ENCODE data around the gene NHLH1.

NHLH1 gene

DNA sequence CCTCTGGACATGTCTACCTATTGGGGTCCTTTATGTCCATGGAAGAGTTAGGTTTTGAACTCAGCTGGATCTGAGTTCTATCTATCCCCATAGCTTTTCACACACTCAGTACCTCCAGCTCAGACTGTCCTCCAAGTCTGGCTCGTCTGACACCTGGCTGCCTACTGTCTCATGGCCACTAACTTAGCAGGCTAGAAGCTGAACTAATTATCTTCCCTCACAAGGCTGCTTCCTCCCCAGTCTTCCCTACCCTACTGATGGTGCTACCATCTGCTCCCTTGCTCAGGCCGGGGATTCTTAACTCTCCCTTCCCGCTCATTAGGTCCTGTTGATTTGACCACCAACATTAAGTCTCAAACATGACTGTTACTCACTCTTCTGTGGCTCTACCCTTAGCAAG is 46.8 kb downstream of the NHLH1 start:
- DNase-seq = no peak

DNA sequence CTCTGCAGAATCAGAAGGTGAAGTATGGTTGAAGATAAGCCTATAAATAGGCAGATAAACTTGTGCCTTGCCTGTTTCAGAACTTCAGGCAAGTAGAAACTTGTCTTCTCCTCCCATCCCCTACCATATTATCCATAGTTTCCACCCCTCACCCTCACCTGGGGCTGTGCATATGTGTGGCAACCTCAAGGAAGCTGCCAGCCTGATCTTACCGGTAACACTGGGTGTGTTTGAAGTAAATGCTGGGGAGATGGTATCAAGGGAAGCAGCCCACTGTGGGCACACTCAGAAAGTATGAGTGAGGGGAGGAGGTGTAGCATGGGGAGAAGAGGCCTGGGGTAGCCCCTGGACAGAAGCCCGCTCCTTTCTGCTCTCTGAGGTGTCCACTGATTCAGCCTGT is 48.0 kb downstream of the NHLH1 start:
- DNase-seq = no peak

DNA sequence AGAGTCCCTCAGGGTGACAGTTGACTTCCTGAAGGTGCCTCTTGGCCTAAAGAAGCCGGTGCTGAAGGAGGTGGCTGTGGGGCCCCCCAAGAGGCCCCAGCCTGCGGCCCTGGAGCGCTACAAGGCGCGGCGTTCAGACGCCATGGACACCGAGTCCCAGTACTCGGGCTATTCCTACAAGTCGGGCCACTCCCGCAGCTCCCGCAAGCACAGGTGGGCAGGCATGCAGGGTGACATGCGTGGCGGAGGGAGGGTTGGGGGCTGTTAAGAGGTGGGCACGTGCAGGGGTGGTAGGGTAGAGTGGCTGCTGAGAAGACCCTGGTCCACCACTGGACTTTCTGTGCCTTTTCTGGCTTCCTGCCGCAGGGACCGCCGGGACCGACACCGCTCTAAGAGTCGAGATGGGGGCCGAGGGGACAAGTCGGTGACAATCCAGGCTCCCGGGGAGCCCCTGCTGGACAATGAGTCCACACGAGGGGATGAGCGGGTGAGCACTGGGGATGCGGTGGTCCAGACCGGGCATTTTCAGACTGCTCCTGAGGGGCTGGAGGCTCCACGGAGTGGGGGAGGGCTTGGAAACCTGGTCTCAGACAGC is 48.9 kb downstream of the NHLH1 start:
- no peak for DNase-seq

DNA sequence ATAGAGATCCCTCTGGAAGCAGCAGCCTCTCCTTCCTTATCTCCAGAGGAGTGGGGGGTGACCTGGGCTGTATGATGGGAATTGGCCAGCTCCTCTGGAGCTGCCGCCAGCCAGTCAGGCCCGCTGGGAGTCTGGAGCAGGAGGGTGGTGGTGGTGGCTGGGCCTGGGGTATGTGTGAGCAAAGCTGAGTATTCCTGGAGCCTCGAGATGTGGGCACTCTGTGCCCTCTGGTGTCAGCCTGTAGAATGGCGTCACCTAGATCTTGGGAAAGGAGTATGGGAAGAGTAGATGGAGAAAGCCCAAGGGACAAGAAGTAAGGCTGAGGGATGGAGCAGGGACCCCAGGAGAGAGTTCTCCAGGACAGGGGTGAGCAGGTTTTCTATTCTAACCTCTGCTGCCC is 49.5 kb downstream of the NHLH1 start:
- no peak for DNase-seq

DNA sequence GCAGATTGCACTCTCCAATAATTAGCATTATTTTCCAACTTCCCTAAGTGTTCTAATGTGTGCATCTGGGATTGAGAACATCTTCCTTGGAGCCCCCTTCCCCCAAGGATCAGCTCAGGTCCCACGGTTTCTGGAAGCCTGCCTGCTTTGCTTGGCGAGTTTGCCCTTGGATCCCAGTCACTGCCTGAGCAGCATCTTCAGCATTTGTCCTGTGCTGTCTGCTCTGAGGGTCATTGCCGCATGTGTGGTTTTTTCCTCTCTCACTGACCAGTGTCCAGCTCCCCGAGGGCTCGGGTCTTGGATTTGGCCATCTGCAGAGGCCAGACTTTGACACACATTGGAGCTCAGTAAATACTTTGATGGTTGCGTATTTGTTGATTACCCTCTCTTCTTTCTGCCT is 51.6 kb downstream of the NHLH1 start:
- no peak for DNase-seq

DNA sequence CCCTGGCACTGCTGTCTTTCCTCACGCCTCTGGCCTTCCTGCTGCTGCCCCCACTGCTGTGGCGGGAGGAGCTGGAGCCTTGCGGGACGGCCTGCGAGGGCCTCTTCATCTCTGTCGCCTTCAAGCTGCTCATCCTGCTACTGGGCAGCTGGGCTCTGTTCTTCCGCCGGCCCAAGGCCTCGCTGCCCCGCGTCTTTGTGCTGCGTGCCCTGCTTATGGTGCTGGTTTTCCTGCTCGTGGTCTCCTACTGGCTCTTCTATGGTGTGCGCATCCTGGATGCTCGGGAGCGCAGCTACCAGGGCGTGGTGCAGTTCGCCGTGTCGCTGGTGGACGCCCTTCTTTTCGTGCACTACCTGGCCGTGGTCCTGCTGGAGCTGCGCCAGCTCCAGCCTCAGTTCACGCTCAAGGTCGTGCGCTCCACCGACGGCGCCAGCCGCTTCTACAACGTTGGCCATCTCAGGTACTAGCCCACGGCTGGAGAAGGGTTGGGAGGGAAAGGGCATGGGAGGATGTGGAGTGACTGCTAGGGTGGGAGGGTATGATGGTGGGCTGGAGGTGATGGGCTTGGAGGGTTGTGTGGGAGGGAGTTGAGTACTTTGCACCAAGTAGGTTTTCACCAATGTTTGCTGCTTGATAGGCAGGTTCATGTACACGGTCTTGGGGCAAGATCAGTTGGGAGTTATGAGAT is 52.4 kb downstream of the NHLH1 start:
- no peak for DNase-seq

DNA sequence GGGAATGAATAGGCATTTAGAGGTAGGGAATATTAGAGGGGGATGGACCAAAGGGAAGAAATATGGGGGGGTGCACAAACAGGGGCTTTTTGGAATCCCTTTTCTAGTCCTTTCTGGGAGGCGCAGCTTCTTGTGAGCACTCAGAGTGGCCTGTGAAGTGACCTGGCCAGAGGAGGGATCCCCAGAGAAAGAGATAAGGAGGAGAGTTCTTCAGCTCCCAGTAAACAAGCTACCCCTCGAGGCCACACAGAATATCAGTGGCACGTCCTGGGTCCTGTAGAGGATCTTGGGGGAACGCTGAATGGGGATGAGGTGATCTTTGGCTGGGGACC is 52.9 kb downstream of the NHLH1 start:
- DNase-seq = no peak

DNA sequence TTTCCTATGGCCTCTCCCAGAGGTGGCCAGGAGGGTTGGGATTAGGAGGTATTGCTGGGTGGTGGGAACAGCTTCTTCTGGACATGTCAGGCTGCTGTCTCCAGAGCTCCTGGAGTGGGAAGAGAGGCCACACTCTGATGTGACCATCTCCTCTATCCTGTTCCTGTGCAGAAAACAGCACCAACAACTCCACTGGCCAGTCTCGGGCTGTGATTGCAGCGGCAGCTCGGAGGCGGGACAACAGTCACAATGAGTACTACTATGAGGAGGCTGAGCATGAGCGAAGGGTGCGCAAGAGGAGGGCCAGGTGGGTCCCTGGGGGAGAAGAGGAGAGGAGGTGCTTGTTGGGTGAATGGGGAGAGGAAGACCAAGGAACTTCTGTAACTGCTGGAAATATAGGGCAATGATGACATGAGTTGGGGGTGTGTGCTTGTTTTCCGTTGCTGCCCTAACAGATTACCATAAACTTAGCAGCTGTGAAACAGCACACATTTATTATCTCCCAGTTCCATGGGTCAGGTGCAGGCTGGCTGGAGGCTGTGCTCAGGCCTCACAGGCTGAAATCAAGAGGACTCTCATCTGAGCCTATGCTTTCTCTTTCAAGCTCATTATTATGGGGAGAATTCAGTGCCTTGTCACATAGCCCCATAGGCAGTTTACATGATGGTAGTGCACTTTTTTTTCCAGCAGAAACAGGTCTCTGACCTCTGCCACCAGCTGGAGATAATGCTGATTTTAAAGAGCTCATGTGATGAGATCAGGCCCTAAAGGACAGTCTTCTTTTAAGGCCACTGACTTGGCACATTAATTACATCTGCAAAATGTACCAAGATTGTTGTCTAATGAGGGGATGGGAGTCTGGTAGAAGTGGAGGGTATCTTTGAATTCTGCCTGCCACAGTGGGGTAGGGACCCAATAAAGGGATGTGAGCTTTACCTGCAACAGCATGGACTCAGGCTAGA is 54.3 kb downstream of the NHLH1 start:
- no peak for DNase-seq

DNA sequence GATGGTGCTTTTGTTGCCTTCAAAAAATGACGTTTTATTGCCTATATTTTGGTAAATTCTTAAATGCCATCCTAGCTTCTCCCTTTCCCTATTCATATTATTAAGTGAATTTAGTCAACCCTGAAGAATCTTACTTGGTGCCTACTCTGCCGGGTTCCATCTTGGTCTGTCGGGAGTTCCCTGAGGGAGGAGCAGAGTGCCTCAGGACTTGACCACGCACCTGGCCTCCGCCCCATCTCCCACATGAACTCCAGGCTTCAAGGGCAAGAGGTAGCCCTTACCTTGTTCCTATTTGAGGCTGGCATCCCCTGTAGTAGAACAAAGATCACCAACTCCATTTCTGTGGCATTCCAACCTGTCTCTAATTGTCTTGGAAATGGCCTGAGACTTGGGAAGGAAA is 55.0 kb downstream of the NHLH1 start:
- no peak for DNase-seq
